Fibroblast of lung (primary cell): ENCODE results near the gene HSD17B8. TPM values are rescaled to one million over a fixed set of nuclear protein-coding genes. Genes with fewer than 3 reads are reported as not detected.

Source experiments
- DNase-seq, 2 donors: peaks; one replicate each; pipeline versions ENCODE4 v3.0.0 to v3.0.0-alpha.2; 2010; ENCODE audit warnings: low read depth in 2 of 2
- H2AFZ ChIP-seq: 2 replicates; pipeline ENCODE4 v1.5.1; 2012; ENCODE audit warnings: low read length, control low read depth, inconsistent platforms
- H3K27ac ChIP-seq: 2 replicates; pipeline ENCODE4 v1.5.1; 2011; ENCODE audit warnings: low read length, control low read depth; ENCODE audit not compliant: insufficient read depth
- H3K27me3 ChIP-seq: 2 replicates; pipeline ENCODE4 v1.5.1; 2011; ENCODE audit warnings: mild to moderate bottlenecking, low read length; ENCODE audit not compliant: control insufficient read depth, insufficient read depth
- H3K36me3 ChIP-seq: 2 replicates; pipeline ENCODE4 v1.5.1; 2011; ENCODE audit warnings: low read length; ENCODE audit not compliant: control insufficient read depth, insufficient read depth
- H3K4me1 ChIP-seq: 2 replicates; pipeline ENCODE4 v1.5.1; 2011; ENCODE audit warnings: low read length; ENCODE audit not compliant: control insufficient read depth, insufficient read depth; ENCODE audit errors: extremely low read depth
- H3K4me2 ChIP-seq: 2 replicates; pipeline ENCODE4 v1.5.1; 2011; ENCODE audit warnings: low read length, control low read depth; ENCODE audit not compliant: insufficient read depth; ENCODE audit errors: extremely low read depth
- H3K4me3 ChIP-seq, 4 experiments: fragments of 200-600 bp in 1 of 4; sonication (generic) in 1 of 4; replicated peaks in 1 of 4; 2 replicates each; pipeline ENCODE4 v1.5.1; 2011 to 2016; ENCODE audit warnings: low read length in 4 of 4, low read depth in 3 of 4, mild to moderate bottlenecking in 3 of 4, control low read depth in 2 of 4, inconsistent platforms in 1 of 4, mixed read lengths in 1 of 4; ENCODE audit not compliant: insufficient read depth in 1 of 4; ENCODE audit errors: control extremely low read depth in 1 of 4
- H3K79me2 ChIP-seq: 2 replicates; pipeline ENCODE4 v1.5.1; 2012; ENCODE audit warnings: mild to moderate bottlenecking, low read length, inconsistent platforms; ENCODE audit not compliant: control insufficient read depth, insufficient read depth
- H3K9ac ChIP-seq: 2 replicates; pipeline ENCODE4 v1.5.1; 2011; ENCODE audit warnings: mild to moderate bottlenecking, low read length, control low read depth; ENCODE audit not compliant: insufficient read depth
- H3K9me3 ChIP-seq: 2 replicates; pipeline ENCODE4 v1.5.1; 2012; ENCODE audit warnings: low read depth, low read length; ENCODE audit not compliant: control insufficient read depth, insufficient read depth
- H4K20me1 ChIP-seq: 2 replicates; pipeline ENCODE4 v1.5.1; 2011; ENCODE audit warnings: low read length; ENCODE audit not compliant: control insufficient read depth, insufficient read depth; ENCODE audit errors: extremely low read depth
- EZH2 ChIP-seq: IDR thresholded peaks from 2 replicates; pipeline ENCODE4 v1.5.1; 2012; ENCODE audit warnings: low read length, control low read depth, mild to moderate bottlenecking; ENCODE audit errors: missing control alignments
- polyA plus RNA-seq, 2 donors: library from polyadenylated mRNA; depleted of rRNA in 1 of 2; stranded (reverse) in 1 of 2; unstranded in 1 of 2; fragments of >200 nt; gene quantifications; 2 replicates each; pipeline ENCODE4 v1.2.1, GENCODE V29; 2011 to 2012; ENCODE audit warnings: missing spikeins in 1 of 2
- total RNA-seq: library from RNA; depleted of rRNA; stranded (reverse); fragments of >200 nt; gene quantifications from 2 replicates; pipeline ENCODE4 v1.2.1, GENCODE V29; 2014
- TF ChIP-seq, protein P1 (sequence below), 2 donors: IDR thresholded peaks in 1 of 2; conservative IDR thresholded peaks in 1 of 2; 1 replicate in 1 of 2; 2 replicates in 1 of 2; pipeline ENCODE4 v1.5.1; 2011 to 2012; ENCODE audit warnings: low read length in 2 of 2, control low read depth in 1 of 2, inconsistent platforms in 1 of 2, low read depth in 1 of 2, mild to moderate bottlenecking in 1 of 2

Gene HSD17B8
- total and polyA plus RNA-seq, 2 donors (not counting 1 experiment from before 2014, with no cell fraction given): 4.9 to 11.4 TPM

DNA sequence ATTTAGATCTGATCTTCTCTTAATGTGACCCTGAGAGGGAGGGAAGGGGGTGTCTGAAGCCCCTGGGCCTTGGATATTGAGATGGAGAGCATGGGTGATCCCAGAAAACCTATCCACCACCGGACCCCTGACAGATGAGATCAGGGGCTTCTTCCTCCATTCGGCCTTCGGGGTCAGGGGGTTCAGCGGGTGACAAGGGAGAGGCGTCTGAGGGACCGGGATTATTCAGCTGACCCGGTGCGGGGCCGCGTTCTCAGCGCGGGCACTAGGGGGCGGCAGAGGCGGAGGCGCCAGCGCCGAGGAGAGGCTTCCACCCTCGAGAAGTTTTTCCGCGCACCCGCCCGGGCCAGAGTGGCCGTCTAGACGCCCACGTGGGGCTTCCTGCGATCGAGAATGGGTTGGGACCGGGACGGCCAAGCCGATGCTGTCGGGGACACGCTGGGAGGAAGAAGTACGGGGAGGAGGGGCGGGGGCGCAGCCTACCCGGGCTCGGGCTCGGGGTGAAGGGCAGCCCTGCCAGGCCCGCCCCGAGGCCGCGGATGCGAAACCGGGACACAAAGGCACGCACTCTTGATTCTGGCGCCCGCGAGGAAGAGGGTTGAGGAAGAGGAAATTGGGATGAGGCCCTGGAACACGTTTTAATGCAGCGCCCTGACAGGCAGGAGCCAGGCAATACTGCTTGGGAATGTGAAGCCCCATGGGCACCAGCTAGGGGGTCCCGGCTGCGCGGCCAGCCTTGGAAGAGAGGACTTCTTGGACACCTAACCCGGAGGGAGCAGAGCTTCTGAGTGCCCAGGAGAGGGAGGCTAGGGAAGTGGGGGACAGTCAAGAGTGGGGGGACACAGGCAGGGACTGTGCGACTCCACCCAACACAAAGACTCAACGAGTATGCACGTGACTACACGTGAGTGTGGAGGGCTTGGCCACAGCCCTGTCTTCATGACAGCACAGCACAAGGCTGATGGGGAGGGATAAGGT lies 42.8 kb upstream of the HSD17B8 start:
- no peaks in the 10 kb centered on the region for H4K20me1 ChIP-seq
- peak overlapping the region; percentile 70 for H3K9ac ChIP-seq
- DNase-seq: peak; percentile 49 to 53
- TF ChIP-seq EZH2: no peak
- TF ChIP-seq, protein P1, sequence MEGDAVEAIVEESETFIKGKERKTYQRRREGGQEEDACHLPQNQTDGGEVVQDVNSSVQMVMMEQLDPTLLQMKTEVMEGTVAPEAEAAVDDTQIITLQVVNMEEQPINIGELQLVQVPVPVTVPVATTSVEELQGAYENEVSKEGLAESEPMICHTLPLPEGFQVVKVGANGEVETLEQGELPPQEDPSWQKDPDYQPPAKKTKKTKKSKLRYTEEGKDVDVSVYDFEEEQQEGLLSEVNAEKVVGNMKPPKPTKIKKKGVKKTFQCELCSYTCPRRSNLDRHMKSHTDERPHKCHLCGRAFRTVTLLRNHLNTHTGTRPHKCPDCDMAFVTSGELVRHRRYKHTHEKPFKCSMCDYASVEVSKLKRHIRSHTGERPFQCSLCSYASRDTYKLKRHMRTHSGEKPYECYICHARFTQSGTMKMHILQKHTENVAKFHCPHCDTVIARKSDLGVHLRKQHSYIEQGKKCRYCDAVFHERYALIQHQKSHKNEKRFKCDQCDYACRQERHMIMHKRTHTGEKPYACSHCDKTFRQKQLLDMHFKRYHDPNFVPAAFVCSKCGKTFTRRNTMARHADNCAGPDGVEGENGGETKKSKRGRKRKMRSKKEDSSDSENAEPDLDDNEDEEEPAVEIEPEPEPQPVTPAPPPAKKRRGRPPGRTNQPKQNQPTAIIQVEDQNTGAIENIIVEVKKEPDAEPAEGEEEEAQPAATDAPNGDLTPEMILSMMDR (conservative IDR thresholded peaks at IDR 0.05 in 1 of 2, IDR thresholded peaks at IDR 0.05 in 1 of 2; ENCODE audit: low read depth in 1 of 2, low read length in 2 of 2): peak; percentile 83 to 89
- H2AFZ ChIP-seq: peak overlapping the region; percentile 84
- peak overlapping the region; percentile 76 for H3K4me2 ChIP-seq
- H3K4me3 ChIP-seq: peak overlapping the region; percentile 24 to 56 (median 46)
- H3K4me1 ChIP-seq: peaks cover 5% of the 10 kb centered on the region
- no peaks in the 10 kb centered on the region for H3K79me2 ChIP-seq
- no peaks in the 10 kb centered on the region for H3K9me3 ChIP-seq
- no peaks in the 10 kb centered on the region for H3K36me3 ChIP-seq
- H3K27ac ChIP-seq: peak overlapping the region; percentile 48
- no peaks in the 10 kb centered on the region for H3K27me3 ChIP-seq

DNA sequence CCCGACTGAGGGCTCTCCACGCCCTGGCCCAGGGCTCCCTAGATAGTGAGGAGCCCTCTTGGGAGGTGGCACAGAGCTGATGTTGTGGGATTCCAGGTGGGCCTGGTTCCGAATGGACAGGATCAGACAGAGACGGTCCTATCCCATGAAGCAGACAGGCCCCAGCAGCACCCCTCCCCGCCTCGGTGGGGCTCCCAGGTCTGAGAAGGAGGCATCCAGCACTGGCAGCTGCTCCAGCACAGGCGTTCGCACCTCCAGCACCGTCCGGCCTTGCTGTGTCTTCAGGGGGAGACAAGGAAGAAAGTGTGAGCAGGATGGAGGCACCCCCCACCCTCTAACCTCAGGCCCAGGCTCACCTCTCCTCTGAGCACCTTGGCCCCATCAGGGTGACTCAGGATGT lies 40.9 kb upstream of the HSD17B8 start:
- no peak overlapping the region for H3K27ac ChIP-seq
- DNase-seq: no peak
- no peaks in the 10 kb centered on the region for H3K79me2 ChIP-seq
- H3K9ac ChIP-seq: no peak overlapping the region
- H3K4me1 ChIP-seq: peaks cover 5% of the 10 kb centered on the region
- TF ChIP-seq, protein P1 (conservative IDR thresholded peaks at IDR 0.05 in 1 of 2, IDR thresholded peaks at IDR 0.05 in 1 of 2; ENCODE audit: low read depth in 1 of 2, low read length in 2 of 2): no peak
- no peak for TF ChIP-seq EZH2
- no peak overlapping the region for H3K4me2 ChIP-seq
- H3K4me3 ChIP-seq: no peak overlapping the region
- no peaks in the 10 kb centered on the region for H3K36me3 ChIP-seq
- H3K27me3 ChIP-seq: no peaks in the 10 kb centered on the region
- no peak overlapping the region for H2AFZ ChIP-seq
- no peaks in the 10 kb centered on the region for H4K20me1 ChIP-seq
- no peaks in the 10 kb centered on the region for H3K9me3 ChIP-seq

DNA sequence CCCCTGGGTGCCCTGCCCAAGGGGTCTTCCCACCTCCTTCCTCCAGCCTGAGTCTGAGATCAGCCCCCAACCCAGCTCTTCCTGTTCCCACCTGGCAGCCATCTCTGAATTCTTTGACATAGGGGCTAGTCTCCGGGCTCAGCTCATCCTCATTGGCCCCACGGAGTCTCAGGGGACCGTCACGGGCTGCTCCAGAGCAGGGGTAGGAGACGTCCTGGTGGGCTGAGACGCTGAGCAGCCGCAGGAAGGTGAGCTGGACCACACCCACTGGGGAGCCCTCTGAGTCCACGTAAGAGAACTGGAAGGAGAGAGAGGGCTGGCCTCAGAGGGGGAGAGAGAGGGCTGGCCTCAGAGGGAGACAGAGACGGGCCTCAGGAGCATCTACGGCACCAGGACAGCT lies 40.3 kb upstream of the HSD17B8 start:
- H3K36me3 ChIP-seq: no peaks in the 10 kb centered on the region
- H2AFZ ChIP-seq: no peak overlapping the region
- no peaks in the 10 kb centered on the region for H3K9me3 ChIP-seq
- H3K4me2 ChIP-seq: no peak overlapping the region
- H3K4me1 ChIP-seq: peaks cover 5% of the 10 kb centered on the region
- TF ChIP-seq EZH2: no peak
- TF ChIP-seq, protein P1 (conservative IDR thresholded peaks at IDR 0.05 in 1 of 2, IDR thresholded peaks at IDR 0.05 in 1 of 2; ENCODE audit: low read depth in 1 of 2, low read length in 2 of 2): no peak
- no peaks in the 10 kb centered on the region for H3K27me3 ChIP-seq
- H3K9ac ChIP-seq: no peak overlapping the region
- no peaks in the 10 kb centered on the region for H4K20me1 ChIP-seq
- no peak for DNase-seq
- H3K4me3 ChIP-seq: no peak overlapping the region
- no peaks in the 10 kb centered on the region for H3K79me2 ChIP-seq
- no peak overlapping the region for H3K27ac ChIP-seq
